ENCODE measurements around the gene HSPA5. TPM values are rescaled to one million over a fixed set of nuclear protein-coding genes. Genes with fewer than 3 reads are reported as not detected.
"Not testable (repeated sequence)": the region's sequence is repeated elsewhere in the genome, so short reads cannot be mapped to it uniquely, and the experiment has no call there.

HSPA5 gene
- total RNA-seq, 1 donor from 2014 or later, result 202 TPM

DNA sequence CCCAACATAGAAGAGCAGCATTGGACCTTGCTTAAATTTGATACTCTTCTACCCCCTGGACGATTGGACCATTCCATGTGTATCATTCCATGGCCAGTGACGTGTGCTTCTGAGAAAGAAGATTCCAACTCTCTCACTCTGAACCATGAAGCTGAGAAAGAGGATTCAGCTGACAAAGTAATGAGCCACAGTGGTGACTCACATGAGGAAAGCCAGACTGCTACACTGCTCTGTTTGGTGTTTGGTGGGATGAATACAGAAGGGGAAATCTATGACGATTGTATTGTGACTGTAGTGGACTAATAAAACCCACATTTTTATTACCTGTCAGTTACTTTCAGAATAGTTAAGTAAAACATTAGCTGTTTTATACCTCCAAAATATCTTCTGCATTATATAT, 7.5 kb downstream of the HSPA5 start:
- no peaks in the 10 kb centered on the region for H3K9me3 ChIP-seq (replicated peaks)
- no peaks in the 10 kb centered on the region for H3K27me3 ChIP-seq (ENCODE audit: low read depth)
- DNase-seq, result no peak
- intact Hi-C loops (cut with micrococcal nuclease), result no loop called here
- no peak overlapping the region for H3K4me3 ChIP-seq
- peaks cover 41% of the 10 kb centered on the region for H3K4me1 ChIP-seq
- TF ChIP-seq, protein P1, sequence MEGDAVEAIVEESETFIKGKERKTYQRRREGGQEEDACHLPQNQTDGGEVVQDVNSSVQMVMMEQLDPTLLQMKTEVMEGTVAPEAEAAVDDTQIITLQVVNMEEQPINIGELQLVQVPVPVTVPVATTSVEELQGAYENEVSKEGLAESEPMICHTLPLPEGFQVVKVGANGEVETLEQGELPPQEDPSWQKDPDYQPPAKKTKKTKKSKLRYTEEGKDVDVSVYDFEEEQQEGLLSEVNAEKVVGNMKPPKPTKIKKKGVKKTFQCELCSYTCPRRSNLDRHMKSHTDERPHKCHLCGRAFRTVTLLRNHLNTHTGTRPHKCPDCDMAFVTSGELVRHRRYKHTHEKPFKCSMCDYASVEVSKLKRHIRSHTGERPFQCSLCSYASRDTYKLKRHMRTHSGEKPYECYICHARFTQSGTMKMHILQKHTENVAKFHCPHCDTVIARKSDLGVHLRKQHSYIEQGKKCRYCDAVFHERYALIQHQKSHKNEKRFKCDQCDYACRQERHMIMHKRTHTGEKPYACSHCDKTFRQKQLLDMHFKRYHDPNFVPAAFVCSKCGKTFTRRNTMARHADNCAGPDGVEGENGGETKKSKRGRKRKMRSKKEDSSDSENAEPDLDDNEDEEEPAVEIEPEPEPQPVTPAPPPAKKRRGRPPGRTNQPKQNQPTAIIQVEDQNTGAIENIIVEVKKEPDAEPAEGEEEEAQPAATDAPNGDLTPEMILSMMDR (IDR thresholded peaks at IDR 0.05; ENCODE audit: borderline replicate concordance), result no peak
- H3K27ac ChIP-seq (replicated peaks), result no peak overlapping the region
- peaks cover 88% of the 10 kb centered on the region for H3K36me3 ChIP-seq

DNA sequence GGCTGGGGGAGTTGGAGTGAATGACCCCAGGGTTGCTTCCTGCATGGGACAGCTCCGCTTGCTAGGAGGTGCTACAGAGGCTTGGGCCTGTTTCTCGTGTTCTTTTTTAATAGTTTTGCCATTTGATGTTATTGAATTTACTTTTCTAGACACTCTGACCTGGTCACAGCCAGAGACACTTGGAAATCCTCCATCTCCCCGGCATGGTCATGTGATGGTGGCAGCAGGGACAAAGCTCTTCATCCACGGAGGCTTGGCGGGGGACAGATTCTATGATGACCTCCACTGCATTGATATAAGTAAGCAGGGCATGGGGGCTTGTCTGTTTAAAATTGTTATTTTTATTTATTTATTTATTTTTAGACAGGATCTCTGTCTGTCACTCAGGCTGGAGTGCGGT, 13.4 kb downstream of the HSPA5 start:
- Histone ChIP-seq H3K27me3 (ENCODE audit: low read depth) (no peaks in the 10 kb centered on the region), H3K4me3 (no peak overlapping the region), H3K27ac (replicated peaks) (no peak overlapping the region), H3K36me3 (peaks cover 54% of the 10 kb centered on the region), H3K9me3 (replicated peaks) (no peaks in the 10 kb centered on the region), H3K4me1 (no peaks in the 10 kb centered on the region)
- intact Hi-C loops (cut with micrococcal nuclease), result no loop called here
- no peak for DNase-seq
- TF ChIP-seq, protein P1 (IDR thresholded peaks at IDR 0.05; ENCODE audit: borderline replicate concordance), result no peak

DNA sequence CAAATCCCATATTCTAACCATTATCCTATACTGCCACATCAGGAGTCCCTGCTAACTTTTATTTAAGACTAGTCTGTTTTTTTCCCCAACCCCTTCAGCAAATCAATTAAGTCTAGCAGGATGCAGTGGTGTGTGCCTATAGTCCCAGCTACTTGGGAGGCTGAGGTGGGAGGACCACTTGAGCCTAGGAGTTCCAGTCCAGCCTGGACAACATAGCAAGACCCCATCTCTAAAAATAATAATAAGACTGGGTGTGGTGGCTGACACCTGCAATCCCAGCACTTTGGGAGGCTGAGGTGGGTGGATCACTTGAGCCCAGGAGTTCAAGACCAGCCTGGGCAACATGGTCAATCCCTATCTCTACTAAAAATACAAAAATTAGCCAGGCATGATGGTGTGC, 16.3 kb downstream of the HSPA5 start:
- intact Hi-C loops (cut with micrococcal nuclease); H3K4me1 ChIP-seq; DNase-seq; H3K27ac ChIP-seq (replicated peaks); H3K4me3 ChIP-seq; H3K27me3 ChIP-seq (ENCODE audit: low read depth); H3K9me3 ChIP-seq (replicated peaks): not testable (repeated sequence)
- peaks cover 57% of the 10 kb centered on the region for H3K36me3 ChIP-seq

DNA sequence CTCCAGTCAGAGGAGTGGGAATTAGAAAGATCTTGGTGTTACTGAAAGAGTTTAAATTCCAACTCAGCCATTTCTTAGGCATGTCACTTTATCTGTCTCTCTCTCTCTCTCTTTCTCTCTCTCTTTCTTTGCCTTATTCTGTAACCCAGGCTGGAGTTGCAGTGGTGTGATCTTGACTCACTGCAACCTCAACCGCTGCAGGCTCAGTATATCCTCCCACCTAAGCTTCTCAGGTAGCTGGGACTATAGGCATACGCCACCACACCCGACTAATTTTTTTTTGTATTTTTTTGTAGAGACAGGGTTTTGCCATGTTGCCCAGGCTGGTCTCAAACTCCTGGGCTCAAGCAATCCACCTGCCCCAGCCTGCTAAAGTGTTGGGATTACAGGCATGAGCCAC, 22.5 kb downstream of the HSPA5 start:
- Histone ChIP-seq H3K9me3 (replicated peaks) (no peaks in the 10 kb centered on the region), H3K4me1 (no peaks in the 10 kb centered on the region), H3K27ac (replicated peaks) (no peak overlapping the region), H3K27me3 (ENCODE audit: low read depth) (no peaks in the 10 kb centered on the region), H3K36me3 (peaks cover 54% of the 10 kb centered on the region), H3K4me3 (no peak overlapping the region)
- no peak for DNase-seq
- intact Hi-C loops (cut with micrococcal nuclease), result no loop called here
- TF ChIP-seq, protein P1 (IDR thresholded peaks at IDR 0.05; ENCODE audit: borderline replicate concordance), result no peak

DNA sequence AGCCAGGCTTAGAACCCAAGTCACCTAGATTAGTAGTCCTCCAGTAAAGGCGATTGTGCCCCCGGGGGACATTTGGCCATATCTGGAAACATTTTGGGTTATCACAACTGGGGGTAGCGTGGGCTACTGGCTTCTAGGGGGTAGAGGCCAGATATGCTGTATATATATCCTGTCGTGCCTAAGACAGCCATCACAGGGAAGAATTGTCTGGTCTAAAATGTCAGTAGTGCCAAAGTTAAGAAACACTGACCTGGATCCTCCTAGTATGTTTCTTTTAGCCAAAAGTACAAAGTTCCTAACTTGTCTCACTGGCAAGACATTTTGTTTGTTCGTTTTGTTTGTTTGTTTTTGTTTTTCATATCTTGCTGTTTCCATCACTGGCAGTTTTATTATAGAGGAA, 27.0 kb downstream of the HSPA5 start:
- no peaks in the 10 kb centered on the region for H3K4me1 ChIP-seq
- TF ChIP-seq, protein P1 (IDR thresholded peaks at IDR 0.05; ENCODE audit: borderline replicate concordance), result no peak
- DNase-seq, result no peak
- no peaks in the 10 kb centered on the region for H3K27me3 ChIP-seq (ENCODE audit: low read depth)
- H3K4me3 ChIP-seq, result no peak overlapping the region
- H3K27ac ChIP-seq (replicated peaks), result no peak overlapping the region
- no peaks in the 10 kb centered on the region for H3K9me3 ChIP-seq (replicated peaks)
- peaks cover 49% of the 10 kb centered on the region for H3K36me3 ChIP-seq
- intact Hi-C loops (cut with micrococcal nuclease), result no loop called here

DNA sequence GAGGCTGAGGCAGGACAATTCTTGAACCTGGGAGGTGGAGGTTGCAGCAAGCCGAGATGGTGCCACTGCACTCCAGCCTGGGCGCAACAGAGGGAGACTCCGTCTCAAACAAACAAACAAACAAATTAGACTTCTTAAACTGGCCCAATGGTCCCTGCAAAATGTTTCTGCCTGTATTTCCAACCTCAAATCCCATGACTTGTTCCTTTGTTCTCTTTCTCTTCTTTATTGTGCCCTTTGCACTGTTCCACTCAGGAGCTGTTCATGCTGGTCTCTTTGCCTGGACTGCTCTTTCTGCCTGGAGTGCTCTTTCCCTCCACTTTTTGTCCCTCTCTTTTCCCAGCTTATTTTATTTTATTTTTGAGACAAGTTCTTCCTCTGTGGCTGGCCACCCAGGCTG, 36.7 kb downstream of the HSPA5 start:
- no peak overlapping the region for H3K4me3 ChIP-seq
- H3K4me1 ChIP-seq, result peaks cover 11% of the 10 kb centered on the region
- DNase-seq, result no peak
- peaks cover 64% of the 10 kb centered on the region for H3K36me3 ChIP-seq
- intact Hi-C loops (cut with micrococcal nuclease), result no loop called here
- TF ChIP-seq, protein P1 (IDR thresholded peaks at IDR 0.05; ENCODE audit: borderline replicate concordance), result no peak
- H3K9me3 ChIP-seq (replicated peaks), result no peaks in the 10 kb centered on the region
- H3K27me3 ChIP-seq (ENCODE audit: low read depth), result no peaks in the 10 kb centered on the region
- no peak overlapping the region for H3K27ac ChIP-seq (replicated peaks)
